ENCODE measurements around the gene SHISA6. TPM values are rescaled to one million over a fixed set of nuclear protein-coding genes. Genes with fewer than 3 reads are reported as not detected.

Gene SHISA6
- total RNA-seq, 1 experiment from 2014 or later: not detected

DNA sequence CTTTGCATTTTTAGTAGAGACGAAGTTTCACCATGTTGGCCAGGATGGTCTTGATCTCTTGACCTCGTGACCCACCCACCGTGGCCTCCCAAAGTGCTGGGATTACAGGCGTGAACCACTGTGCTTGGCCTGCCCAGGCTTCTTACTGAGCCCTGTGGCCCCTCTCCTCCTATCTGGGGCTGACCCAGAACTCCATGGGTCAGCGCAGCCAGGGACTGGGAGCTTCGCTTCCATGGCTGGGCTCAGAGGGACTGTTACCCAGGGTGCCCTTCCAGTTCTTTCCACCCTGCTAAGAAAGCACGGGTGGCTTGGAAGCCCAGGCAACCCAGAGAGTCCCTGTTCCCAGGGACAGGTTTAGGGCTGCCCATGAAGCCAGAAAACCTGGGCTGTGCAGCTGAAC is 28.2 kb downstream of the SHISA6 start:
- no peaks in the 10 kb centered on the region for H3K27me3 ChIP-seq (ENCODE audit: control insufficient read depth, insufficient read depth, low read length)
- in situ Hi-C loops (cut with HindIII; ENCODE audit: low pct_unique_long_range_greater_than_20kb, low sequenced_read_pairs): no loop called here
- intact Hi-C loops (cut with micrococcal nuclease; ENCODE audit: unreplicated experiment): no loop called here
- no peaks in the 10 kb centered on the region for H3K36me3 ChIP-seq (ENCODE audit: control insufficient read depth, insufficient read depth, low read length)
- POLR2A ChIA-PET: no interaction called here
- H3K4me1 ChIP-seq (ENCODE audit: control insufficient read depth, insufficient read depth, low read length): no peaks in the 10 kb centered on the region
- BruUV-seq (replicated peaks): no TSS peak
- no peaks in the 10 kb centered on the region for H3K9me3 ChIP-seq (ENCODE audit: control insufficient read depth, insufficient read depth, low read depth, low read length)
- no peak for TF ChIP-seq SIN3A (IDR thresholded peaks at IDR 0.05; ENCODE audit: borderline replicate concordance, insufficient read depth, low read depth, low read length)
- no peak for TF ChIP-seq REST (IDR thresholded peaks at IDR 0.05; ENCODE audit: insufficient read depth in 1 of 2, low read depth in 2 of 2, low read length in 1 of 2)
- TF ChIP-seq POLR2AphosphoS5 (IDR thresholded peaks at IDR 0.05; ENCODE audit: low read depth, low read length): no peak
- TF ChIP-seq CTCF (IDR thresholded peaks at IDR 0.05): no peak
- TF ChIP-seq TCF7L2 (IDR thresholded peaks at IDR 0.05; ENCODE audit: low read depth, low read length): no peak
- H3K4me3 ChIP-seq (ENCODE audit: low read depth in 2 of 2, low read length in 2 of 2): no peak overlapping the region
- DNase-seq (ENCODE audit: low read depth, low spot score) (no peak), ATAC-seq (no peak)
- H3K27ac ChIP-seq (ENCODE audit: low read length): no peak overlapping the region
- CTCF ChIA-PET: no interaction called here

DNA sequence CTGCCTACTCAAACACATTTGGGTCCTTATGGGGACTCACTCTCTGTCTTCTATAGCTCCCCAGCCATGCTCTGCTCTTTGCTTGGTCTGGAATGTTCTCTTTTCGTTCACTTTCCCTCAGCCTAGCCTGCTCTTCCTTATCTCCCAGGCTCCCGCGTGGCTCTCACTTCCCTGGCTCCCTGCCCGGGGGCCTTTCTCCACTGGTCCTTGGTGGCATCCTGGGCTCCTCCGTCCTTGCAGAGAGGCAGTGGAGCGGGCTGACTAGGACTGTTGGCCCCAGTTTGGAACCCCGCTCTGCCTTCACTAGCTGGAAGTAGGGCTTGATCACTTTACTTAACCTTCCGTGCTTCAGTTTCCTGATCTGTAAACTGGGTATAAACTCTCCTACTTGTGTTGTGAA is 31.2 kb downstream of the SHISA6 start:
- H3K4me3 ChIP-seq (ENCODE audit: low read depth in 2 of 2, low read length in 2 of 2): no peak overlapping the region
- intact Hi-C loops (cut with micrococcal nuclease; ENCODE audit: unreplicated experiment) (no loop called here), in situ Hi-C loops (cut with HindIII; ENCODE audit: low pct_unique_long_range_greater_than_20kb, low sequenced_read_pairs) (no loop called here)
- POLR2A ChIA-PET: no interaction called here
- H3K36me3 ChIP-seq (ENCODE audit: control insufficient read depth, insufficient read depth, low read length): no peaks in the 10 kb centered on the region
- H3K4me1 ChIP-seq (ENCODE audit: control insufficient read depth, insufficient read depth, low read length): no peaks in the 10 kb centered on the region
- CTCF ChIA-PET: no interaction called here
- no TSS peak for BruUV-seq (replicated peaks)
- no peak for TF ChIP-seq TCF7L2 (IDR thresholded peaks at IDR 0.05; ENCODE audit: low read depth, low read length)
- DNase-seq (ENCODE audit: low read depth, low spot score) (no peak), ATAC-seq (no peak)
- no peaks in the 10 kb centered on the region for H3K27me3 ChIP-seq (ENCODE audit: control insufficient read depth, insufficient read depth, low read length)
- H3K27ac ChIP-seq (ENCODE audit: low read length): no peak overlapping the region
- no peaks in the 10 kb centered on the region for H3K9me3 ChIP-seq (ENCODE audit: control insufficient read depth, insufficient read depth, low read depth, low read length)

GRCh38 chr17:11273596-11273995 is 32.6 kb downstream of the SHISA6 start:
- Histone ChIP-seq H3K27ac (ENCODE audit: low read length) (no peak overlapping the region), H3K9me3 (ENCODE audit: control insufficient read depth, insufficient read depth, low read depth, low read length) (no peaks in the 10 kb centered on the region), H3K4me1 (ENCODE audit: control insufficient read depth, insufficient read depth, low read length) (no peaks in the 10 kb centered on the region), H3K4me3 (ENCODE audit: low read depth in 2 of 2, low read length in 2 of 2) (no peak overlapping the region), H3K36me3 (ENCODE audit: control insufficient read depth, insufficient read depth, low read length) (no peaks in the 10 kb centered on the region), H3K27me3 (ENCODE audit: control insufficient read depth, insufficient read depth, low read length) (no peaks in the 10 kb centered on the region)
- TF ChIP-seq SIN3A (IDR thresholded peaks at IDR 0.05; ENCODE audit: borderline replicate concordance, insufficient read depth, low read depth, low read length): no peak
- TF ChIP-seq REST (IDR thresholded peaks at IDR 0.05; ENCODE audit: insufficient read depth in 1 of 2, low read depth in 2 of 2, low read length in 1 of 2): no peak
- TF ChIP-seq CTCF (IDR thresholded peaks at IDR 0.05): no peak
- no peak for TF ChIP-seq TCF7L2 (IDR thresholded peaks at IDR 0.05; ENCODE audit: low read depth, low read length)
- no peak for TF ChIP-seq POLR2AphosphoS5 (IDR thresholded peaks at IDR 0.05; ENCODE audit: low read depth, low read length)
- in situ Hi-C loops (cut with HindIII; ENCODE audit: low pct_unique_long_range_greater_than_20kb, low sequenced_read_pairs) (no loop called here), intact Hi-C loops (cut with micrococcal nuclease; ENCODE audit: unreplicated experiment) (no loop called here)
- ATAC-seq (no peak), DNase-seq (ENCODE audit: low read depth, low spot score) (no peak)
- no TSS peak for BruUV-seq (replicated peaks)
- CTCF ChIA-PET: interaction anchor here (0.6 kb wide), 1 partner anchor 25 kb away, joined by 3 read pairs; no protein-coding TSS in a partner anchor
- POLR2A ChIA-PET: no interaction called here

Measured in Panc1 (cell line).